Astrocyte (in vitro differentiated cells and primary cell): ENCODE results near the gene IFT22.

ENCODE experiments used
- EZH2 ChIP-seq: IDR thresholded peaks from 2 replicates; pipeline ENCODE4 v1.6.1; 2012; ENCODE audit warnings: mild to moderate bottlenecking, low read length, inconsistent platforms; ENCODE audit not compliant: insufficient read depth
- TF ChIP-seq, protein P1 (sequence below): IDR thresholded peaks from 2 replicates; pipeline ENCODE4 v1.5.1; 2011; ENCODE audit warnings: low read depth, mild to moderate bottlenecking, inconsistent platforms, low read length, moderate library complexity; ENCODE audit not compliant: insufficient read depth

DNA sequence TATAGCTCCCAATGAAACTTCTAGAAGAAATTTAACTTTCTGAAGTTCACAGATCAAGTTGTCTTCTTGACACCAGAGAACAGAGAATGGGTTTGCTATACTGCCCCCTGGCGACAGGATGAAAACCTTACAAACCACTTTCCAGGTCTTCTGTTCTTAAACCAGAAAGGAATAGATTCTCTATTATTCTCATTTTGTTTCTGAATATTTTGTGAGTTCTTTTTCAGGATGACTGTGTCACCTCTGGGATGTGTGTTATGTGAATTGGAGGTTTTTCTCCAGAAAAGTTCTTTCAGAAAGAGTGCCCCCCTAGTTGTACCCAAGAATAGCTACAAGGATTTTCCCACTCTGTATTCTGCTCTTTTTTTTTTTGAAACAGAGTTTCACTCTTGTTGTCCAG lies 6.3 kb downstream of the IFT22 start:
- TF ChIP-seq, protein P1, sequence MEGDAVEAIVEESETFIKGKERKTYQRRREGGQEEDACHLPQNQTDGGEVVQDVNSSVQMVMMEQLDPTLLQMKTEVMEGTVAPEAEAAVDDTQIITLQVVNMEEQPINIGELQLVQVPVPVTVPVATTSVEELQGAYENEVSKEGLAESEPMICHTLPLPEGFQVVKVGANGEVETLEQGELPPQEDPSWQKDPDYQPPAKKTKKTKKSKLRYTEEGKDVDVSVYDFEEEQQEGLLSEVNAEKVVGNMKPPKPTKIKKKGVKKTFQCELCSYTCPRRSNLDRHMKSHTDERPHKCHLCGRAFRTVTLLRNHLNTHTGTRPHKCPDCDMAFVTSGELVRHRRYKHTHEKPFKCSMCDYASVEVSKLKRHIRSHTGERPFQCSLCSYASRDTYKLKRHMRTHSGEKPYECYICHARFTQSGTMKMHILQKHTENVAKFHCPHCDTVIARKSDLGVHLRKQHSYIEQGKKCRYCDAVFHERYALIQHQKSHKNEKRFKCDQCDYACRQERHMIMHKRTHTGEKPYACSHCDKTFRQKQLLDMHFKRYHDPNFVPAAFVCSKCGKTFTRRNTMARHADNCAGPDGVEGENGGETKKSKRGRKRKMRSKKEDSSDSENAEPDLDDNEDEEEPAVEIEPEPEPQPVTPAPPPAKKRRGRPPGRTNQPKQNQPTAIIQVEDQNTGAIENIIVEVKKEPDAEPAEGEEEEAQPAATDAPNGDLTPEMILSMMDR: peak; percentile 71
- TF ChIP-seq EZH2: no peak
